NCI-H524 treated with DMSO at 0.1 percent for 48 hours (cell line): ENCODE measurements around the gene SLC3A2.
A peak's percentile ranks its signal among the peaks of the same experiment; 100 is the strongest.
"Not testable (repeated sequence)": the region's sequence is repeated elsewhere in the genome, so short reads cannot be mapped to it uniquely, and the experiment has no call there.

ENCODE experiments used
- DNase-seq: peaks from one replicate; lab custom pipeline; 2025; lab: John Stamatoyannopoulos, UW

The SLC3A2 gene

DNA sequence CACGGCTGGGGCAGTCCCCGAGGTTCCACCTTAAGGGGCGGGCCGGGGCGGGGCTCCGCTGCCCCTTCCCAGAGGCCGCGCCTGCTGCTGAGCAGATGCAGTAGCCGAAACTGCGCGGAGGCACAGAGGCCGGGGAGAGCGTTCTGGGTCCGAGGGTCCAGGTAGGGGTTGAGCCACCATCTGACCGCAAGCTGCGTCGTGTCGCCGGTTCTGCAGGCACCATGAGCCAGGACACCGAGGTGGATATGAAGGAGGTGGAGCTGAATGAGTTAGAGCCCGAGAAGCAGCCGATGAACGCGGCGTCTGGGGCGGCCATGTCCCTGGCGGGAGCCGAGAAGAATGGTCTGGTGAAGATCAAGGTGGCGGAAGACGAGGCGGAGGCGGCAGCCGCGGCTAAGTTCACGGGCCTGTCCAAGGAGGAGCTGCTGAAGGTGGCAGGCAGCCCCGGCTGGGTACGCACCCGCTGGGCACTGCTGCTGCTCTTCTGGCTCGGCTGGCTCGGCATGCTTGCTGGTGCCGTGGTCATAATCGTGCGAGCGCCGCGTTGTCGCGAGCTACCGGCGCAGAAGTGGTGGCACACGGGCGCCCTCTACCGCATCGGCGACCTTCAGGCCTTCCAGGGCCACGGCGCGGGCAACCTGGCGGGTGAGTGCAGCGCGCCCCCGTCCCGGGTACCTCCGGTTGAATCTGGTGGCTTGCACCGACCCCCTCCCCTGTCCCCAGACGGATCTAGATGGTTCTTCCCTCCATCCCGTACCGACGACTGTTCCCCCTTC is at the start of gene SLC3A2:
SLC3A2 (plus strand) TSS at position 94 of the 776 bp plus-strand sequence; CDS start at position 222, 128 bp downstream.
- no peak for DNase-seq

DNA sequence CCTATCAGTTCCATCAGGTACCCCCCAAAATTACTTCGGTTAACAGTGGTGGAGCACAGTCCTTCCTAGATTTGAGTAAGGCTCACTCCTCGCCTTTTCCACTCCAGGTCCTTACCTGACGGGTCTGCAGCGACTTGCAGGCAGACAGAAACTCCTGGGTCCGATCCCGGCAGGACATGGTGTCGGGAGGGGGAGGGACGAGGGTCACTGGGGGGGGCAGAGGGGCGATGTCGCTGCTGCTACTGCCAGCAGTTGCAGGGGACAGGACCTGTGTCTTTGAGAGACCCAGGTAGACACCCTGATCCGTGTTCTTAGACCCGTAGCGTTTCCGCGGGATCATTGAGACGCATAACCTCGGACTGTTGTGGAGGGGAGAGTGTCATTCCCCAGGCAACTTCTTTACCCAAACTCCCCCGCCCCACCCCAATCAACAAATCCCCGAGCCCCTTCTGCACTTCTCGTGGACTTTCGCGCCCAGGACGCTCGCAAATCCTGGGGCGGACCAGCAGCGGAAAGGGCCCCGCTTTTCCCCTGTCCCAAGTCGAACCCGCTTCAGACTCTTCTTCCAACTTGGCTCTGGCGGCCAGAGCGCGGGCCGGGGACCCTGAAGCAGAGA is 49.7 kb upstream of the SLC3A2 start:
- DNase-seq = no peak

DNA sequence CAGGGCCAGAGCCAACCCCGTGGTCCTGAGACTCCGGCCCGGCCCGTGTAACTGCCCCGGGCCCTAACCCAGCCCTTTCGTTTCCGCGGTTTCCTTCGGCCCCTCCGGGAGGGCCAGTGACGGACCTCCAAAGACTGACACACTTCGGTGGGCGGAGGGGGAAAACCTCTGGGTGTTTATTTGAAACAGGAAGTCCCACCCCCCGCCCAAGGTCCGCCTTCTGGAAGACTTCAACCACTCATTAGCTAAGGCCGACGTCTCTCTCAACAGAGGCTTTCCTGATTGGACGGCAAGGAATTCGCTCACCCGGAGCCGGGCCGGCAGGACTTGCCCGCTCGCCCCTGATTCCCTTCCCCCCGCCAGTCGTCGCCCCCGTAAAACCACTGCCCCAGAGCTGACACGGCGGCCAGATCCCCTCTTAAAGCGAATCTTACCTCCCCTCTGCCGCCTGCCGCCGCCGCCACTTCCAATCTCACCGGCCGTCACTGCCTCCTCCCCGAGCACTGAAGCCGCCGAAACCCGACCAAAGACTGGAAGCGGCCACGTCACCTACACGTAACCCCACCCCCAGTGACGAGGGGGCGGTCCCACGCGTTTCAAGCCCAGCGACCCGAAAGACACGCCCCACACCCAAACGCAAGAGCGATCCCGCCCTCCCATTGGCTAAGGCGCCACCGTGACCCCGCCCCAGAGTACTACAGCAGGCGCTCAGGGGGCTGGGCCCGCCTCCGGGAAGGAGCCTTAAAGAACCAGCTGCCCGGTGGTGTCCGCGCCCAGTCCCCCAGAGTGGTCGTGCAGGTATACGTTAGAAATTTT is 49.0 kb upstream of the SLC3A2 start, which contains the start of gene STX5:
STX5 (minus strand) TSS at position 532 of the 816 bp plus-strand sequence. CDS start 808 bp downstream, outside the sequence.
- peak; percentile 91 for DNase-seq

DNA sequence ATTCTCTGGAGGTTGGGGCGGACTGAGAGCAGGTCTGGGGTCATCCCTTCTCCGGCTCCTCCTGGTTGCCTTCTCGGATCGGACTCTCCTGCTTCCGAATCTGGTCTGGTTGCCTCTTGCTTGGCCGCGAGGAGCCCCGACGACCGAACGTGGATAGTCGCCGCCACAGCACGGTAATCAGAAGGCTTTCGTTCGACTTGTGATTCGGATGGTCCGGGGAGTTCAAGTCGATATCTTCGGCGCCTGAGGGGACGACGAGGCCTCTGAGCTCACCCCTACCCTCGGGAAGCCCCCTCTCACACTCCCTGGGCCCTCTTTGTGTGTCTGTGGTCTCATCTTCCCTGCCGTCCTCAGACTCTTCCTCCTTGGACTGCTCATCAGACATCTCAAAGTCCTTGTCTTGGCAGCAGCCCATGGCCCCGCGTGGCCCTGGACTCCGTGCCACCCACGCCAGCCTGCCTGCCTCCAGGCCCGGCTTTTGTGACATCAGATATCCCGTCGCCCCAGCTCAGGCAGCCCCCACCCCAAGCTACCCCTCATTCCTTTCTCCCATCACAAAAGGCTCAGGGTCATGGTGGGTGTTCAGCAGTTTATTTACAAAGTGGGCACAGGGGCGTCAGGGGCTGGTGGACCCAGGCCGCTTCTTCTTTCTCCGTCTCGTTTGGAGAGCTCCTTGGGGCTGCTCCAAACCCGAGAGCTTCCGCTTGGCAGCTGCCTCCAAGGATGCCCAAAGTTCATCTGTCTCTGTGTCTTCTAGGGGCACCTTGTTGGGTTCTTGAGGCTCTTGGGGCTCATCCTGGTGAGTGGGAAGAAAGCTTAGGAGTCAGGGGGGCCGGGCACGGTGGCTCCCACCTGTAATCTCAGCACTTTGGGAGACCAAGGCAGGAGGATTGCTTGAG is 48.1 kb upstream of the SLC3A2 start, which contains the start of gene TEX54:
TEX54 (minus strand) TSS at position 506 of the 899 bp plus-strand sequence.
- DNase-seq = no peak

DNA sequence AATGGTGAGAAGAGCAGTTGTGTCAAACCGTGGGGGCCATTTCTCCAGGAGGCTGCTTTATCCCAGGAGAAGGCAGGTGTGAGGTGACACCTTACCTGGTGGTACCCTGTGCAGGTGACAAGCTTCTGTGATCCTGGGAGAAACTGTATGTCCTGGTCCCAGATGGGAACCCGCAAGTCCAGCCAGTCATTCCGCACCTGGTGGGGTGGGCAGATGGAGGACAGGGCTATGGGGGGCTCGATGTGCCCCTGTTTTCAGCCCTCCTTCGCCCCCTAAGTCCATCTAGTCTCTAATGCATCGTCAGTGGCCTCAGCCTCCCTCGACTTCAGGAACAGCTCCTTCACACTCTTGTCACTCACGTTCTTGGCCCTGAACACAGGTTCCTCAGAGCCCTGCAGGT is 45.4 kb upstream of the SLC3A2 start:
- DNase-seq = no peak

DNA sequence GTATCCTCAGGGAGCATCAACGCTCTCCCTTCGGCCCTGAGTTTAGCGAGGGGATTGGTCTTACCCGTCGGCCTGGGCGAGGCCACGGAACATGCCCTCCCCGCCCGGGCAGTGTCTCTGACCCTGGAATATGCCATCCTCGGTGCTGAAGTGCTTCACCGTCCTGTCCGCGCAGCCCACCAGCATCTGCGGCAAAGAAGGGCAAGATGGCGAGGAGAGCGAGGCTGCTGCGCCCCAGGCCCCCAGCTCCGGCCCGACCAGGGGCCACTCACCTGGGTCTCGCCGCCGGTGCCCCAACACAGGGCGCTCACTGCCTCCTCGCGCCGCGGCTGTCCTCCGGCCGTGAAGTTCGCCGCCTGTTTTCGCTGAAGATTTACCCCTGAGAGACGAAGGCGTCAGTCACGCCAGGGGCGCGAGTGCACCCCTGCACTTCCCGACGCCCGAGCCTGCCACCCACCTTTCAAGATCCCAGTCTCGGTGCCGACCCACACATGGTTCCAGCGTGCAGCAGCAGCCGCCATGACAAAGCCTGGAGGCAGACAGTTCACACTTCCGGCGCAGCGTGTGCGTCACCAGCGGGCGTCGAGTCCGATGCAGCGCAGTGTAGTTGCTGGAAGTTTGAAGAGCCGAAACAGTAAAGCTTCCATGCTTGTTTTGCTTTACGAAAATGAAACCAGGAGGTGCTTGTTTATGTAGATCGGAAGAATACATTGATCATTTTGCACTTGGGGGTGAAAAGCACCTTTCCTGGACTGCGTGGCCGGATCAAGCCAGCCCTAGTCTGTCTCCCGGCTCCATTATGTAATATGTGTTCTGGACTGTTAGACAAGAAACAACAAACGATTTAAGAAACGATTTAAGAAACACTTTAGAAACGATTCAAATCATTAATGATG is 41.4 kb upstream of the SLC3A2 start, which contains the start of gene WDR74:
WDR74 (minus strand) TSS at position 541 of the 896 bp plus-strand sequence; CDS start at position 521, 20 bp downstream.
- peak; percentile 53 for DNase-seq

DNA sequence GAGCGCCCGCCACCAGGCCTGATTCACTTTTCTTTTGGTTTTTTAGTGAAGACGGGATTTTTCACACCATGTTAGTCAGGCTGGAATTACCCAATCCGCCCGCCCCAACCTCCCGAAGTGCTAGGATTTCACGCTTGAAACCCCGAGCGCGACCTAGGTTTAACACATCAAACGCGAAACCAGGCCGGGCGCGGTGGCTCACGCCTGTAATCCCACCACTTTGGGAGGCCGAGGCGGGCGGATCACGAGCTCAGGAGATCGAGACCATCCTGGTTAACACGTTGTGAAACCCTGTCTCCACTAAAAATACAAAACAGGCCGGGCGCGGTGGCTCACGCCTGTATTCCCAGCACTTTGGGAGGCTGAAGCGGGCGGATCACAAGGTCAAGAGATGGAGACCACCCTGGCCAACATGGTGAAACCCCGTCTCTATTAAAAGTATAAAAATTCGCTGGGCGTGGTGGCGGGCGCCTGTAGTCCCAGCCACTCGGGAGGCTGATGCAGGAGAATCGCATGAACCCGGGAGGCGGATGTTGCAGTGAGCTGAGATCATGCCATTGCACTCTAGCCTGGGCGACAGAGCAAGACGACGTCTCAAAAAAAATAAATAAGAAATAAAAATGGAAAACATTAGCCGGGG is 39.9 kb upstream of the SLC3A2 start:
- not testable (repeated sequence) for DNase-seq

DNA sequence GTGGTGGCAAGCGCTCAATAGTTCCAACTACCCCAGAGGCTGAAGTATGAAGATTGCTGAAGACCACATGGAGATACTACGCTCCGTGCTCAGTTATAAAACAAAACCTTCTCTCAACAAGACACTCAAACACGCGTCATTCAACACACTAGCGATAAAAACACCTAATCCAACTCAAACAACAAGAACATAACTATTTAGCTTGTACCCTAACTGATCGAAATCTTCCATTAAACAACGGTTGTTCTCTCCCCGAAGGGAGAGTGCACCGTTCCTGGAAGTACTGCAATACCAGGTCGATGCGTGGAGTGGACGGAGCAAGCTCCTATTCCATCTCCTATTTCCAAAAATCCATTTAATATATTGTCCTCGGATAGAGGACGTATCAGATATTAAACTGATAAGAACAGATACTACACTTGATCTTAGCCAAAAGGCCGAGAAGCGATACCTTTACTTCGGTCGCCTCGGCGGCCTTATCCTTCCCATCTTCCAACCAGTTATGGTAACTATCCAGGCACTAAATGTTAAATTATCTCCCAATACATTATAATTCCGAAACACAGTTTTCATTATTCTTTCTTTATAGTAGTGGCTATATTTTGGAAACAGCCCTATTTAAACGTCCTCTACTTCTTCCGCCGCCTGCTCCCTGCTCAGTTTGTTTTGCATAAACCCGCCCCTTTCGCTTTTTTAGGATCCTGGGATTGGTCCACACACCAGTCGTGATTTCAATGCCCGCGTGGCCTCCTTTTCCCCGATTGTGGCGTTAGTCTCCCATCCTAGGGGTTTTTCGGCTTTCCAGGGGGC is 39.1 kb upstream of the SLC3A2 start:
- peak; percentile 99 for DNase-seq

DNA sequence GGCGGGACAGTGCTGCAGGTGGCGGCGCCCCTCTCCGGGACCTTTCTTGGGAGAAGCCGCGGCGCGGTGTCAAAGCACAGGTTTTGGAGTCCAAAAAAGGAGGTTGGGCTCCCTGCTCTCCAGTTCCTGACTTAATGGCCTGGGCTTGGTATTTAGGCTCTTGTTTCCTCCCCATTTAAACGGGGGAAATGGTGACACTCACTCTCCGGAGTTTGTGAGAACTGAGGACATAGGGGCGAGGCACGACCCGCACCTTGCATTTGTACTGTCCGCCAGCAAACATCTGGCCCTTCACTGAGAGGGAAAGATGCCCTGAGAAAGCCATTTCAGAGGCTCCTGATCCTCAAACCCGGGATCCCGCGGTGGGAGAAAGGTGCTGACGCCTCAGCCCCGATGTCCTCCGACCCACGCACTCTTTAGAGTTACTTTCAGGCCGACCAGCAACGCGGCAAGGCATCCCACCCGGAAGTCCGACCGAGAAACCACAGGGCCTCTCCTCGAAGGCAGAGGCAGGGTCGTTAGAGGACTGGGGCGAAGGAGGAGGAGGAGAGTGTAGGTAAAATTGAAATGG is 38.4 kb upstream of the SLC3A2 start:
- DNase-seq = no peak

DNA sequence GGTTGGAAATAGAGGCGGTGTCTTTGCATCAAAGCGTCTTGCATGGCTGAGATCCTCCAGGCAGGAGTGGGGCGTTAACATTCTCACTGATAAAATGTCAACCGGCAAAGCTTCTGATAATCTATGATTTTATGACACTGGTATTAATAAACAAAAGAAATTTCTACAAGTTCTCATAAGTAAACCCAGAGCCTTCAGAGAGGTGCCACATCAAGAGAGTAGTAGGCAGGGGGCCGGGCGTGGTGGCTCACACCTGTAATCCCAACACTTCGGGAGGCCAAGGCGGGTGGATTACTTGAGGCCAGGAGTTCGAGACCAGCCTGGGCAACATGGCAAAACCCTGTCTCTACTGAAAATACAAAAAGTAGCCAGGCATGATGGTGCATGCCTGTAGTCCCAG is 37.8 kb upstream of the SLC3A2 start:
- not testable (repeated sequence) for DNase-seq

DNA sequence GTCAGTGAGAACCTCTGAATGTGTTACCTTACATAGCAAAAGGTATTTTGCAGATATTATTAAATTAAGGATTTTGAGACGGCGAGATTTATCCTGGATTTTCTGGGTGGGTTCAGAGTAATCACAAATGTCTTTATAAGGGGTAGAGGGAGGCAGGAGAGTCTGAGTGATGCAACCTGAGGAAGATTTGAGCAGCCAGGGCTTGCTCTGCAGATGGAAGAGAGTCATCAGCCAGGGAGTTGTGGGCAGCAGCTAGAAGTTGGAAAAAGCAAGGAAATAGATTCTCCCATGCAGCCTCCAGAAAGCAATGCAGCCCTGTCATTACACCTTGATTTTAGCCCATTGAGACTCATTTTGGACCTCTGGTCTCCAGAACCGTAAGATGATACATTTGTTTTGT is 37.2 kb upstream of the SLC3A2 start:
- no peak for DNase-seq

DNA sequence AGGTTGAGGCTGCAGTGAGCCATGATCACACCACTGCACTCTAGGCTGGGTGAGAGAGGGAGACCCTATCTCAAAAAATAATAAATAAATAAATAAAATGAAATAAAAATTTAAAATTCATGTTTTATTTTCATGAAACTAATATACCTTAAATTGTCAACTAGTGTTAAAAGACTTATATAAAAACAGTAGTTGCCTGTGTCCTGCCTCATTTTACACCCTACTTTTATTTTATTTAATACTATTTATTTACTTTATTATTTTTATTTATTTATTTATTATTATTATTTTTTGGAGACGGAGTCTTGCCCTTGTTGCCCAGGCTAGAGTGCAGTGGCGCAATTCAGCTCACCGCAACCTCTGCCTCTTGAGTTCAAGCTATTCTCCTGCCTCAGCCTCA is 36.5 kb upstream of the SLC3A2 start:
- no peak for DNase-seq

DNA sequence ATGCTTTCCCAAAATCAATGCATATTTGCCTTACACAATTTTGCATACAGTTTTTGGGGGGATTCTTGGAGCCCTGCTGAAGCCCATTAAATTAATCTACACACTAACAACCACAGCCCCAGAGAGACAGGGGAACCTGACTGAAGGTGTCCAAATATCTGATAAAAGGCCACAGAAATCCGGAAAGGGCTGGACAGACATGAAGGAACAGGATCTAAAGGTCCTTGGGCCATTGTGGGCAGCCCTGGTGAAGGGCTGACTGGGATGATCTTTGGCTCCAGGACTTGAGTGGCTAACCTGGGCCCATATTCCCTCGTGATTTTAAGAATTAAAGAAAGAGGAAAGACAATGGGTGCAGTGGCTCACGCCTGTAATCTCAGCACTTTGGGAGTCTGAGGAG is 34.5 kb upstream of the SLC3A2 start:
- DNase-seq = no peak

DNA sequence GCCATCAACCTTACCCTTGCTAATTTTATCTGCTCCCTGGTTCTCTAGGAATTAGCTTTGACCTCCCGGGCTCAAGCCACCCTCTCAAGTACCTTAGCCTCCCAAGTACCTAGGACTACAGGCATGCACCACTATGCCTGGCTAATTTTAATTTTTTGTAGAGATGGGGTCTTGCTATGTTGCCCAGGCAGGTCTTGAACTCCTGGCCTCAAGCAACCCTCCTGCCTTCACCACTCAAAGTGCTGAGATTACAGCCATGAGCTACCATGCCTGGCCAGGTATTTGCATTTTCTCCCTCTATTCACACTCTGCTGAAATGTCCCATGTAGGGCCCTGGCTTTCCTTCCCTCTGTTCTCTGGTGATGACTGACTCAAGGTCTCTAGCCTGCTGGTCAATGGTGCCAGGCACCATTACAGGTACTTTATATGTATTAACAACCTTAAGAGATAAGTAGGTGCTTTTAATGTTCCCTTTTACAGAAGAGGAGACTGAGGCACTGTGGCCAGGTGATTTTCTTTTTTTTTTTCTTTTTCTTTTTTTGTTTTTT is 32.9 kb upstream of the SLC3A2 start:
- no peak for DNase-seq

DNA sequence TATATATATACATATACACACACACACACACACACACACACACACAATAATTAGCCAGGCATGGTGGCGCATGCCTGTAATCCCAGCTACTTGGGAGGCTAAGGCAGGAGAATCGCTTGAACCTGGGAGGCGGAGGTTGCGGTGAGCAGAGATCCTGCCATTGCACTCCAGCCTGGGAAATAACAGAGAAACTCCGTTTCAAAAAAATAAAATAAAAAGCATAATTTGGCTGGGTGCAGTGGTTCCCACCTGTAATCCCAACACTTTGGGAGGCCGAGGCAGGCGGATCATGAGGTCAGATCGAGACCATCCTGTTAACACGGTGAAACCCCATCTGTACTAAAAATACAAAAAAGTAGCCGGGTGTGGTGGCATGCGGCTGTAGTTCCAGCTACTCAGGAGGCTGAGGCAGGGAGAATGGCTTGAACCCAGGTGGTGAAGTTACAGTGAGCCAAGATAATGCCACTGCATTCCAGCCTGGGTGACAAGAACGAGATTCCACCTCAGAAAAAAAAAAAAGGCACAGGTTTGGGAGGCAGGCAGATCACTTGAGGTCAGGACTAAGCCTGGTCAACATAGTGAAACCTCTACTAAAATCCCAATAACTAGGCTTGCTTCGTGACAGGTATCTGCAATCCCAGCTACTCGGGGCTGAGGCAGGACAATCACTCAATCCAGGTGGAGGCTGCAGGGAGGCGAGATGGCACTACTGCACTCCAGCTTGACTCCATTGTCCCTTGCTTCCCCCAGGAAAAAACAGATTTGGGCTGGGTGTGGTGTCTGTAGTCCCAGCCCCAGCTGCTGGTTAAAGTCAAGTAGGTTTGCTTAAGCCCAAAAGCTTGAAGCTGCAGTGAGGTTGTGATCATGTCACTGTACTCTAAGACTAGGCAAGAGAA is 29.5 kb upstream of the SLC3A2 start:
- DNase-seq = no peak

DNA sequence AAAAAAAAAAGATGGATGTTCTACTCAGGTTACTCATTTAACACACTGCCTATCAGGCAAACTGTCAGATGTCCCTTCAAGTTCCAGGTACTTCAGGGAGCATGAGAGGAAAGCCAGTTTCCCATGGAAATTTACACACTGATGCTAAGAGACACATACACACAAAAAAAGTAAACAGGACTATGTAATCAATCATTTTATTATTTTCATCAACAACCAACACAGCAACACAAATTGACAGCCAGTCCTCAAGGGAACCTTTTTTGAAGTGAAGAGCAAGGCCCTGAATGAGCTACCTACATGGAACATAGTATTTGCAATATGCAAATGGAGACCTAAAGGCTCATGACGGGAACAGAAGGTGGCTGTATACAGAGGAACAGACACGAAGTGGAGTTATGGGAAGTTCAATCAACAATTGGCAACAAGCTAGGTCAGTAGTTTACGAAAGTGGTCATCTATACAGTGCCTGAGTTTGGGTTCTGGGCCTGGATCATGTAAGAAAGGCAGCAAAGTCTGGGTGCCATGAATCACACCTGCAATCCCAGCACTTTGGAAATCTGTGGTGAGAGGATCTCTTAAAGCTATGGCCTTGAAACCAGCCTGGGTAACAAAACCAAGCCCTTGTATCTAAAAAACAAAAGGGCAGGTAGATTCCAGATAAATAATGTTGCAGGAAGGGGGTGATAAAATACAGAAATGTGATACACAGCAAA is 28.7 kb upstream of the SLC3A2 start:
- DNase-seq = no peak
